Neural progenitor cell (in vitro differentiated cells): ENCODE results near the gene TMEM117.

ENCODE experiments used
- CTCF ChIP-seq: fragments of 200-600 bp; sonication (generic); IDR thresholded peaks from 2 replicates; pipeline ENCODE4 v1.5.1; 2017; ENCODE audit warnings: antibody characterized with exemption, mild to moderate bottlenecking
- EZH2 ChIP-seq: fragments of 200-600 bp; sonication (generic); IDR thresholded peaks from 2 replicates; pipeline ENCODE4 v1.6.1; 2017; ENCODE audit warnings: antibody characterized with exemption, mild to moderate bottlenecking, moderate library complexity

GRCh38 chr12:44058366-44058765 is 222.5 kb downstream of the TMEM117 start:
- TF ChIP-seq CTCF (no peak), EZH2 (no peak)
